Astrocyte of the spinal cord (primary cell): Measurements from ENCODE around the gene EPB41L4A.
A peak's percentile ranks its signal among the peaks of the same experiment; 100 is the strongest.

Experiments
- DNase-seq: peaks from one replicate; pipeline ENCODE4 v3.0.0; 2011; ENCODE audit warnings: low read depth, low spot score
- H3K4me3 ChIP-seq: 2 replicates; pipeline ENCODE4 v1.5.1; 2011; ENCODE audit warnings: low read depth, mild to moderate bottlenecking, low read length, moderate library complexity
- CTCF ChIP-seq: IDR thresholded peaks from 2 replicates; pipeline ENCODE4 v1.5.1; 2012; ENCODE audit warnings: low read depth, mild to moderate bottlenecking, low read length, inconsistent platforms
- in situ Hi-C: cut with HindIII; loops from 2 replicates; pipeline ENCODE4 v1.10.0; 2017; ENCODE audit warnings: low sequenced_read_pairs

The EPB41L4A gene

GRCh38 chr5:112412346-112412745 is 6.7 kb downstream of the EPB41L4A start:
- no peak overlapping the region for H3K4me3 ChIP-seq
- TF ChIP-seq CTCF, result no peak
- peak; percentile 33 for DNase-seq
- in situ Hi-C loops, result no loop called here

- no peak for DNase-seq
- no peak overlapping the region for H3K4me3 ChIP-seq
Observed at GRCh38 chr5:112411903-112412302, 7.2 kb downstream of the EPB41L4A start.

DNA sequence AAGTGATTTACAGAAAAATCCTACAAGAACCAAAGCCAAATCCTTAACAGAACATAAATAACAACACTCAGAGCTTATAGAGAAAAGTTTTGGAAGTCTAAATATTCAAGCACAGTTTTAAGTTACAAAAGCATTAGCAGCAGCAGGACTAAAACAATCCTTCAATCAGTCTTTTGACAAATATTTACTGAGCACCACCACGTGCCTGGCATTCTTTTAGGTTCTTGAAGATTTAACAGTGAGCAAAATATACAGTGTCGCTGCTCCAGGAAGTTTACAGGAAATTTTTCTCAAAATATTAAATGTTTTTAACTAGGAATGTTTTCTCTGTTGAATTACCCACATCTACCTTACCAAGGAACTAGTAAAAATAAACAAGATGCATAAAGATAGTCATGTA is 11.4 kb downstream of the EPB41L4A start:
- H3K4me3 ChIP-seq, result no peak overlapping the region
- TF ChIP-seq CTCF, result no peak
- DNase-seq, result no peak
- in situ Hi-C loops, result no loop called here

More at GRCh38 chr5:112411903-112412302, 7.2 kb downstream of the EPB41L4A start:
- in situ Hi-C loops, result no loop called here
- TF ChIP-seq CTCF, result no peak

GRCh38 chr5:112407240-112407639 is 11.8 kb downstream of the EPB41L4A start:
- H3K4me3 ChIP-seq, result no peak overlapping the region
- no peak for DNase-seq
- no peak for TF ChIP-seq CTCF
- in situ Hi-C loops, result no loop called here

GRCh38 chr5:112403069-112403468 is 16.0 kb downstream of the EPB41L4A start:
- TF ChIP-seq CTCF, result no peak
- H3K4me3 ChIP-seq, result no peak overlapping the region
- in situ Hi-C loops, result no loop called here
- no peak for DNase-seq

- in situ Hi-C loops, result no loop called here
- no peak for DNase-seq
- H3K4me3 ChIP-seq, result no peak overlapping the region
- no peak for TF ChIP-seq CTCF
Observed at GRCh38 chr5:112401924-112402323, 17.2 kb downstream of the EPB41L4A start.

DNA sequence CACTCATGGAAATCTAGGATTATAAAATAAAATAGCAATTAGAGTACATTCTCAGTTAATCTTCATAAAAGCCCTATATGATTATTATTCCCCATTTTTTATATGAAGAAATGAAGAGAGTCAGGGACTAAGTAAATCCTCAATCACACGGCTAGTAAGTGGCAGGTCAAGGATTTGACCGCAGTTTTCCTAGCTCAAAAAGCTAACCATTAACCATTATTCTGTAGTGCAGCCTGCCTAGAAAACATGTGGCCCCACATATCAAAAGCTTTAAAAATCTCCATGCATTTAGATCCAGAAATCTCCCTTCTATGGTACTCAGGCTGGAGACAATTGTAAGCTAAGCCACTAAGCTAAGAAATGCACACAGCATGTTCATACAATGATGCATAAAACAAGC is 21.4 kb downstream of the EPB41L4A start:
- no peak for TF ChIP-seq CTCF
- in situ Hi-C loops, result no loop called here
- no peak for DNase-seq
- H3K4me3 ChIP-seq, result no peak overlapping the region
